Activated CD4-positive, alpha-beta T cell treated with anti-CD3 and anti-CD28 coated beads, Interleukin-2, amount 10 ng/mL, durations not matched to agents 24 days and 14 days (primary cell): ENCODE results near the gene CT45A10. TPM values are rescaled to one million over a fixed set of nuclear protein-coding genes. Genes with fewer than 3 reads are reported as not detected.
"Not testable (repeated sequence)": the region's sequence is repeated elsewhere in the genome, so short reads cannot be mapped to it uniquely, and the experiment has no call there.

Source experiments
- DNase-seq: peaks from one replicate; pipeline ENCODE4 v3.0.0; 2022
- H3K27ac Mint-ChIP-seq: one replicate; pipeline ENCODE4 v1.8.0; 2022; ENCODE audit warnings: mild to moderate bottlenecking, mixed read lengths
- H3K27me3 Mint-ChIP-seq: one replicate; pipeline ENCODE4 v1.8.0; 2022; ENCODE audit warnings: mixed read lengths
- H3K36me3 Mint-ChIP-seq: one replicate; pipeline ENCODE4 v1.8.0; 2022; ENCODE audit warnings: low read depth, mild to moderate bottlenecking, mixed read lengths
- H3K4me1 Mint-ChIP-seq: one replicate; pipeline ENCODE4 v1.8.0; 2021; ENCODE audit warnings: mixed read lengths
- H3K4me3 Mint-ChIP-seq: one replicate; pipeline ENCODE4 v1.8.0; 2022; ENCODE audit warnings: mild to moderate bottlenecking, moderate library complexity, mixed read lengths
- H3K9me3 Mint-ChIP-seq: one replicate; pipeline ENCODE4 v1.8.0; 2021; ENCODE audit warnings: mixed read lengths
- intact Hi-C: fragments of 100-400 bp; cut with micrococcal nuclease; formaldehyde crosslinking; loops from one replicate; pipeline ENCODE4 v1.15.1; 2023
- total RNA-seq: library from RNA; stranded (reverse); gene quantifications from 2 replicates; pipeline ENCODE4 v1.2.3, GENCODE V29; 2022

Gene CT45A10
- total RNA-seq, 1 donor from 2014 or later: not detected

- H3K4me3 Mint-ChIP-seq, H3K4me1 Mint-ChIP-seq, intact Hi-C loops, DNase-seq, H3K36me3 Mint-ChIP-seq, H3K9me3 Mint-ChIP-seq, H3K27me3 Mint-ChIP-seq, H3K27ac Mint-ChIP-seq: not testable (repeated sequence)
Measured at GRCh38 chrX:135837180-135837579, 56.1 kb downstream of the CT45A10 start, which contains the start of gene CT45A7. Gene CT45A7, minus strand, starts transcription at chrX:135837280. Its CDS starts 3,747 bp downstream, at chrX:135833533.

Other genes with a start within 250 kb of the CT45A10 start
- gene CT45A1, start 179.8 kb downstream of the CT45A10 start, total RNA-seq: not detected in 2 replicates
- not detected in 2 replicates for gene CT45A3, start 125.3 kb downstream of the CT45A10 start, total RNA-seq
- not detected in 2 replicates for gene CT45A5, start 107.9 kb downstream of the CT45A10 start, total RNA-seq
- not detected in 2 replicates for gene CT45A6, start 90.7 kb downstream of the CT45A10 start, total RNA-seq
- gene CT45A2, start 73.4 kb downstream of the CT45A10 start, total RNA-seq: not detected in 2 replicates
- not detected in 2 replicates for gene CT45A7, start 56.2 kb downstream of the CT45A10 start, total RNA-seq
- gene CT45A8, start 38.9 kb downstream of the CT45A10 start, total RNA-seq: not detected in 2 replicates
- gene CT45A9, start 21.6 kb downstream of the CT45A10 start, total RNA-seq: not detected in 2 replicates
- gene SAGE1, start 272 bp upstream of the CT45A10 start, total RNA-seq: not detected in 2 replicates
- 27.1 and 27.4 TPM in 2 replicates for gene MMGT1, start 80.5 kb upstream of the CT45A10 start, total RNA-seq
- gene SLC9A6, start 92.0 kb upstream of the CT45A10 start, total RNA-seq: 10.9 and 12.4 TPM in 2 replicates